ENCODE measurements around the gene DOCK10. TPM values are rescaled to one million over a fixed set of nuclear protein-coding genes. Genes with fewer than 3 reads are reported as not detected.

The DOCK10 gene
- total RNA-seq, 1 experiment from 2014 or later = 52.9 TPM

DNA sequence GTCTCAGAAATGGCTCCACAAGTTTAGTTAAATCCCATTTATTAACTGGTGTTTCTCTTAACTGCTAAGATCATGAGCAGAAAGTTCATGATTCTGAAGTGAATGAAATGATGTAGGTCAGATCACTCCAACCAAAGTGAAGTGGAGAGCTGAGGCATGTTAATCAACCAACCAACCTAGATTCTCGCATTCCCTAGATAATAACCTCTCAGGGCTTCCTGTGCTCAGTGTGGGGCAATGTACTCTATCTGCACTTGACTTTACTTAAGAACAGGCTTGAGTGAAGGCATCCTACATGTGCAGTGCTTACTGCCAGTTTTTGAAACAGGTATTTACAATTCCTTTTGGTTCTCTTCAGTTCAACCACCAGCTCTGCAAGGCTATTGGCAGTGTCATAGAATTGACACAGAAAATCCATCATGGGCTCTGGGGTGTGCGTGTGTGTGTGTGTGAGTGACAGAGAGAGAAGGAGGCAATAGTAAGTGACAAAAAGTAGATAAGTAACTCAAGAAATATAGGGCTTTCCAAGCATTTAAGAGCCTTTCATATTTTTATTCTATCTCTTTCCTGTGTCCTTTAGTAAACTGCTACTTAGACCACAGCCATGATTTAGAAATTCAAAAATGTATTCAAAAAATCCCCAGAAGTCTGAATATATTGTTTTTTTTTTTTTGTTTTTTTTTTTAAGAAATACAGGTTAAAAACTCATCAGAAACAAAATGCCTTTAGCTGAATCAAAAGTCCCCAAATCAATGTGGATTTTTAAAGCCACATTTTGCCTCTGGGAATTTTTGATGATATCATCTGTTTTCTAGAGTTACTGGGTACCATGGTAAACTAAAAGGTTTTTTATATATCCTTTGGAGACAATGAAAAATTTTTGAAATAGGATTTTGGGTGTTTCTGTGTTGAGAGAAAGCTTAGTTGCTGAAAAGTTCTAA lies 28.6 kb downstream of the DOCK10 start:
- no peak for DNase-seq (ENCODE audit: low read depth)

DNA sequence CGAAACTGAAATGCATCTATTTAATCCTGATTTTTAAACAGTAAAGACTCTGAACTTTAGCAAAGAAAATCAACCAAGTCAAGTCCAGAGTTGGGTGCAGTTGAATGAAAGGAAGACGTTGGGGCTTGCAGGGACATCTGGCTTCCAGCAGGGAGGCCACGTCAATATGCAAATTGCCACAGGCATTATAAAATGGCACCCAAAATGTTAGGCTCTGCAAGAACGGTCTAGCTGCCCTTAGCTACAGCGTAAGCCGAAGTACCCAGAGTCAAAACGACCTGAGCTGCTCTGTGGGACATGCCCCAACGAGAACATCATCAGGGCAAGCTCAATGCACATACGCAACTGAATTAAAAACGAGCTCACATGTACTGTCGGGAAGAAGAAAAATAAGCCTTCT lies 30.7 kb downstream of the DOCK10 start:
- DNase-seq (ENCODE audit: low read depth) = no peak

DNA sequence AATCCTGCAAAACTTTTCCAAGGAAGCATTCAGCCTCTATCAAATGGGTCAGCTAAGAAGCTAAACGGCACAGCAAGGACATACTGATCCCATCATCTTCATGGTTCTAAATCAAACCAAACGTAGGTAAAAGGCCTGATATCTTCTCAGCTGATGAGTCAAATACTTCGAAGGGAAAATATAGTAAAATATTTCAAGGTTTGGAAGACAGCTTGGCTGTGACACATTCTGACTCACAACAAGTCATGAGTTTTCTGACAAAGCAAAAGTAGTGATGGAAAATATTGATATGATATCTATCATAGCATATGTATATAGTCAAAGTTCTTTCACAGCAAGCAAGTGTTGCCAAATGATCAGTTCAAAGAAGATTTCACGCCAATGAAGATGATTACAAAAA lies 31.5 kb downstream of the DOCK10 start:
- DNase-seq (ENCODE audit: low read depth) = peak; percentile 89

DNA sequence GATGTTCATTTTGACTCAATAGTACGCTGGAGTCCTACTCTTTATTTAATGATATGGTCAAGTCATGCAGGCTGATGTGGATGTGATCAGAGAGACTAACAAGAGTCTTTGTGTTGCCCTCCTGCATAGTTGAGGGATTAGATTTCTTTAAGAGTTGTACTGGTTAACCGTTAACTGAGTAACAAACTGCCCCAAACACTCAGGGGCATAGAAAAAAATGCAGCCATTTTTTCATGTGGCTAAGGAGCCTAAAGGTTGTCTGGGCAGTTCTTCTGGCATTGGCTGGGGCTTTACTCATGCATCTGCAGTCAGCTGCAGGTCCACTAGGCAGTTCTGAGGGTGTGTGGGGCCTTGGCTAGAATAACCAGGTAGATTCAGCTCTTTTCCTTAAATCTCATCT lies 32.5 kb downstream of the DOCK10 start:
- DNase-seq (ENCODE audit: low read depth) = no peak

DNA sequence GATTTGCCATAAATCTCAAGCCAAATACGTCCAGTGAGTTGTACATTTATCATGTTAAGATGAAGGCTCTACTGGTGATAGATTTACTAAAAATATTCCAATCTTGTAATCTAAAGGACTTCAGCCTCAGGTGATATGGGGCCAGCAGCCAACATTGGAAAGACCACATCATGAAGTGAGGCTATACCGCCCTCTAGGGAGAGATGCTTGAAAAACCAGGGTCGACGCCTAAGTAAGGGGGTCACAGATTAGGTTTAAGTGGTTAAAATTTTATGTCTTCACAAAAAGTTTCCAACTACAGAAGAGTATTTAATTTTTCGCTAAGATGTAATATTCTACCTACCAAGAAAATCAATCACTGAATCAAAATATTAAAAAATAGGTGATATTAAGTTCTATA lies 33.3 kb downstream of the DOCK10 start:
- no peak for DNase-seq (ENCODE audit: low read depth)

DNA sequence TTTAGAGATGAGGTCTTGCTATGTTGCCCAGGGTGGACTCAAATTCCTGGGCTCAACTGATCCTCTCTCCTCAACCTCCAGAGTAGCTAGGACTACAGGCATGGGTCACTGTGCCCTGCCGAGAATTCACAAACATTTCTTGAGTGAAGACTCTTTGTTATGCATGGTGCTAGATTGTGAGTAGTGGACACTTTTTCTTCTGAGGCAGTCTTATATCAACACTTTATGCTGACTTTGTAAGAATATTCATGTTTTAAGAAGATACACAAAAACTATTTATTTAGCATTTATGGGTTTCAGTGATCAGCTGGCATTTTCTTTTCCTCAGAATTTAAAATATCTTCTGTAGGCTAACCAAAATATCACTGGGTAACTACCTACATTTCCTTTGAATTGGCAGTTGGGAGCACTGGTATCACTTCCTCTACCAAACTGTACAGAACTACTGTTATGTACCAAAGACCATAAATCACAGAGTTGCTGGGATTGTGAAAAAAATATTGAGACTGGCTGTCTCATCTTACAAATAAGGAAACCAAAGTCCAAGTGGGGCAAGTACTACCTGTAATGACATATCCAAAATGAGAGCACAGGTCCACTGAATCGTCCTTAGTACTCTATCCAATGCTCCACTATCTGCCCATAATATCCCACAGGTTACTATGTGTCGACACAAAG lies 34.0 kb downstream of the DOCK10 start:
- DNase-seq (ENCODE audit: low read depth) = no peak

DNA sequence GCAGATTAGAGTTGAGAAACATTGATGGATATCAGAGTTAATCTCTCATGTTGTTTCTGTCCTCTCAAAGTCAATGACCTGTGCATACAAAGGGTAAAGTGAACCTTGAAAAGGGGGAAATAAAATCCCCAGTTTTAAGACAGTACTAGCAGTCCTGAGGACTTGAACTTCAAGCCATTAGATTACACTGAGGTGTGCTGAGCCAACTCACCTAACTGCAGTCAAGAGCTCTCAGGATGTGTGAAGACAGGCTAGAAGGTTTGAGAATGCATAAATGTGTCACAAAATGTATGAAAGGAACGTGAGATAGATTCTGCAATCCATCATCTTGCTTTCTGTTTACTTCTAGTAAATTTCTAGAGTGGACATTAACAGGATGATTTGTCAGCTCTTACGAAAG lies 35.5 kb downstream of the DOCK10 start:
- no peak for DNase-seq (ENCODE audit: low read depth)

DNA sequence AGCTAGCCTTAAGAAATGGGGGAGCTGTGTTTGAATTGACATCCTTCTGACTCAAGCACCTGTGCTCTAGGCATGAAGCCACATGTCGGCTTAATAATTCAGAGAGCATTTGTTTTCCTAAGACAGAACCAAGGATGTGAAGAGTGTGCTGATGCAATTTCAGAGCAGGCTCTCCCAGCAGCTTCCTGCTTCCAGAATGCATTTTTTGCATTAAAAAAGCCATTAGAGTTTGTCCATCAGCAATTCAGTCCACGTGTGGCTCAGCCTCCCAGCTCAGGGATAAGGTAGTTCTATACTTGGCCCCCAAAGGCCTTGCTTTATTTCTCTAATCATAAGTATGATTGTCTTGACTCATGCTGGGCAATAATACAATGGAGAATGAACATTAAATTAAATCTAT lies 37.7 kb downstream of the DOCK10 start:
- peak; percentile 40 for DNase-seq (ENCODE audit: low read depth)

DNA sequence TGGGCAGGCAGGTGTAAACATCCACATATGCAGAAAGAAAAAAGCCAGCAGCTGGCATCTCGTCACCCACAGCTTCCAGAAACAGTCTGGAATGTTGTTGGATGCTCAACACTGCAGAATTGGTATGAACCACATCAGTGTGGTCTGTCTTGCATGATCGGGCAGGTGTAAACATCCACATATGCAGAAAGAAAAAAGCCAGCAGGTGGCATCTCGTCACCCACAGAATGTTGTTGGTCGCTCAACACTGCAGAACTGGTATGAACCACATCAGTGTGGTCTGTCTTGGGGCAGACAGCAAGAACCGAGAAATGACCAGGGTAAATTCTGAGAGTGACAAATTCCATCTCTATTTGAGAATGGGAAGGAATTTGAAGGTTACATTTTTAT lies 39.6 kb downstream of the DOCK10 start:
- DNase-seq (ENCODE audit: low read depth) = no peak

DNA sequence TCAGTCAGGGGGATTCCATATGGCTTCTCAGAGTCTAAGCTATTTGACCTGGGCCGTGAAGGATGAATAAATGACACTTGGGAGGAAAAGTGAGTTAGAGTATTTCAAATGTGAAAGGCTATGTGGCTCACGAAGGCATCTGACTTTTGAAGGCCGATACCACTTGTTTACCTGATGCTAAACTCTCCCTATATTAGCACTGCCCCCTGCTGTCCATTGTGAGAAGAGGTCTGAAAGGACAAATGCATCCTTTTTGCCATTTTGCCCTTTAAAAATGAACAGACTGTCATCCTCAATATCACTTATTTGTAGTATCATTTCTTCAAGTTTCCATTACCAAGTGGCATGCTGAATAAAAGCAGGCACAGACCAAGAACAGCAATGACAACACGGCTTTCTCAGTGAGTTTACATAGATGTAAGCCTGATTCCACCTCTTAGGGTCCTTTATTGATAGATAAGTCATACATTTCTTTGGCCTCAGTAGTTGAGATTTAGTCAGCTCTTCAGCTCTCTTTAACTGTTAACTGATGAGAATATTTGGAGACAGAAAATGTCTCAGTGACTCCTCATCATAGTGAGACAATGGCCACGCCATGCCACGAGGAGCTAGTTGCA lies 40.1 kb downstream of the DOCK10 start:
- DNase-seq (ENCODE audit: low read depth) = peak; percentile 45

DNA sequence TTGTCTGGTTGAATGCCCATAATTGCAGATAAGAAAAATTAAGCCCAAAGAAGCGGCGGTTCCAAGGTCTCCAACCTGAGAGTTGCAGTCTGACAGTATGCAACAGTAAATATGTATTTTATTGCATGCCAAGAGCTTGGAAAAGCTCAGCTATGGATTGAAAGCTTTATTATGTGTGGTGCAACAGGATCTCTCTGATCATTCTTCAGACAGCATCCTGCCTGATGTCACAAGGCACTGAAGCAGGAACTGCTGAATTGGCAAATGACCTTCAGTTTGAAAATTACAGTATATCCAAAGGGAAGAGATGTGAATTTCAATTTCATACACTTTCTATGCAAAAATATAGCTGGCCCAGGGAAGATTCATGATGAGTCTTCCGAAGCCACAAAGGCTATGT lies 42.5 kb downstream of the DOCK10 start:
- DNase-seq (ENCODE audit: low read depth) = no peak

DNA sequence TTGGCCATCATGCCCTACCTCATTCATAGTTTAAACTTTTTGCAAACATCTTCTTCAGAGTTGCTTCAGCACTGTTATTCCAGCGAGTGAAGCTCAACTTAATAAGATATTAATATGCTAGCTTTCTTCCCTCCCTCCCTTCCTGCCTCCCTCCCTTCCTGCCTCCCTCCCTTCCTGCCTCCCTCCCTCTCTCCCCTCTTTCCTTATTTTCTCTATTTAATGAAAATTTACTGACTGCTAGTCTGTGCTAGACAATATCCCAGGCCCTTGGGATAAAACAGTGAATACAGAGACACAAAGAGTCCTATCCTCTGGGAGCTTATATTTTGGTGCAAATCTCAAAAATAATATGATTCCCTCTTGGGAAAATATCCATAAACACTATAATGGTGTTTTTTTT lies 42.9 kb downstream of the DOCK10 start:
- DNase-seq (ENCODE audit: low read depth) = no peak

DNA sequence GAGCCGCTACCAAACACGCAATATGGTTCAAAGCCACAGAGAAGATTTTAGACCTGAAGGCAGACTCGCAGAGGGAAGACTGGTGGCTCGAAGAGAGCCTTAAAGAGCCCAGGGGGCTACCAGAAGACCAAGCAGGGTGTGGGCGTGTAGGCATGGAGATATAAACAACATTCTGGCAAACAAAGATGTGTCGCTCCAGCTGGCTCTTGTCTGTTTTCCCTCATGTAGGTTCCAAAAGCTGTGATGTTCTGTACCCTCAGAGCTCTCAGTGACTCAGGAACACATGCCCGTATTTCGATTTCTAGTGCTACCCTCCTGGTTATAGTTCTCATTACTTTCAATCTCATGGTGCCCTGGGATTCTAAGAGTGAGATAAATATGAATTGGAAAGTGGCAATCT lies 44.5 kb downstream of the DOCK10 start:
- DNase-seq (ENCODE audit: low read depth) = no peak

DNA sequence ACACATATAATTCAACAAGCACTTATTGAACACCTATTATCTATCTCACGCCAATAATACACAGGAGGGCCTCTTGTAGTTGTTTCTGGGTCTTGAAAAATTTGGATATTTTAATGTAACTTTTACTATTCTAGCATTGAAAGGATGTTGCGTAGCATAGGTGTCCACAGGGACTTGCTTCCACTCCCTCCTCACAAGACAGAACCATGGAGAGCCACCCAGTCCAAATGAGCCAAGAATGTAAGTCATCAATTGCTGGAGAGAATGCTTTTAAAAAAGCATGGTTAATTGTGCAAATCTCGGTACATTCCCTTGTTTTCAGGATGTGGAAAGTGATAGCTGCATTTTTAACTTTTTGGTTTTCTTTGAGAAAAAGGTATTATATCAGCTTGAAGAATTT lies 46.8 kb downstream of the DOCK10 start:
- DNase-seq (ENCODE audit: low read depth) = no peak

DNA sequence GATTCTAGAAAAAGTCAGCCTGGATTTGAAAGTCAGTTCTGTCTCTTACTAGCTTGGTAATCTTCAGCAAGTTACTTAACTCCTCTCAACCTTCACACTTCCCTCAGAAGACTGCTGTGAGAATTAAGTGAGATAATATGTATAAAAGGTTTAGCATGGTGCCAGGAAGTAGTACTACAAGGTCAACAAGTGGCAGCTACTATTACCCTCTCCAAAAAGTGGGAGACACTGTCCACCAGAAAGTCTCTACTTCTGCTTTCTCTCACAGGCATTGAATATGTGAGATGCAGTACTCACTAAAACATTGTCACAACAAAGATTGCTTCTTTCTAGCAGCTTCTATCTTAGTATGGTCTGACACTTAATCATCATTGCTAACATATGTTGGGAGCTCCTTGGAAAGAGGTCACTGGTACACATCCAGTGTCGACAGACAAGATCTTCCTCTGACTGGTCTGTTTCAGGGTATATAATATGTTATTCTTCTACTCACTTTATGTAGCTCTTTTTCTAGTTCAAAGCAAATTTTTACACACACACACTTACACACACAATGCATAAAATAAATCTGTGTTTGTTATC lies 47.9 kb downstream of the DOCK10 start:
- DNase-seq (ENCODE audit: low read depth) = no peak

DNA sequence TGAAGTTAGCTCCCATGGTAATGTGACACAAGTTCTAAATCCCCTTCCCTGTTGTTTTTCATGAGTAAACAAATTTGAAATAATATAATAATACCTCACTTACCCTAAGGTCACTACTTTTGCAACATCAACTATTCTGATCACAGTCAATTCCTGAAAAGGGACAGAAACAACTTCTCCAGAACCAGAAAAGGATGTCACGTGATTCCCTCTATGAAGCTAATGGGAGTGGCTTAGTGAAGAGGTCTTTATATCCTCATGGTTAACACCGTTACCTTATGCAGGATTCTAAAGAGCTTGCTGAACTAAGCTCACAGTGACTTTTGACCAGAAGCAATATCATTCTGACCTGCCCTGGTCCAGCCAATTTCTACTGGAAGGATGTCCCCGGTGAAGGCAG lies 51.6 kb downstream of the DOCK10 start:
- no peak for DNase-seq (ENCODE audit: low read depth)

DNA sequence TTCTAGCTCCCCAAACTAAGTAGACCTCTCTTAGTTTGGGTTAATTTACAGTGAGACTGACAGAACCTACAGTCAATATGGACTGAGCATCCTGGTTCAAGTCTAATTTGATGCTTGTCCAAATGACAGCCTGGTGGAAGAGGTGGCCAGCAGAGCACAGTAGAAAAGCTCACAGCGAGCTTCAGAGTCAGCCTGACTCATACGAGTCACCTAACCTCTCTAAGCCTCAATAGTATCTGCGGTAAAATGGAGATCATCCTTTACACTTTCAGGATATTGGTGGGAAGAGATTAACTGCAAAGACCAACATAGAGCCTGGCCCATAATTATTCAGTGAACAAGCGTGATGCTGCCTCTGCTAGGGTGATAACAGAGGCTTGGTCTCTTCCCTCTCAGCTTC lies 54.5 kb downstream of the DOCK10 start:
- DNase-seq (ENCODE audit: low read depth) = peak; percentile 71

DNA sequence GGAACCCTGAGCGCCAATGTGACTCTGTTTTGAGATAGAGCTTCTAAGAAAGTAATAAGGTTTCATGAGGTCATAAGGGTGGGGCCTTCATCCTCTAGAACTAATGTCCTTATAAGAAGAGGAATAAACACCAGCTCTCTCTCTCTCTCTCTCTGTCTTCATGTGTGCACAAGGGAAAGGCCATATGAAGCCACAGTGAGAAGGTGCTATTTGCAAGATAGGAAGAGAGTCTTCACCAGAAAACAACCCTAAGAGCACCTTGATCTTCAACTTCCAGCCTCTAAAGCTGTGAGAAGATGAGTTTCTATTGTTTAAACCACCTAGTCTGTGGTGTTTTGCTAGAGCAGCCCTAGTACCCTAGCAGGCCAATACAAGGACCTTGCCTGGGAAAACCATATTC lies 55.8 kb downstream of the DOCK10 start:
- DNase-seq (ENCODE audit: low read depth) = no peak

DNA sequence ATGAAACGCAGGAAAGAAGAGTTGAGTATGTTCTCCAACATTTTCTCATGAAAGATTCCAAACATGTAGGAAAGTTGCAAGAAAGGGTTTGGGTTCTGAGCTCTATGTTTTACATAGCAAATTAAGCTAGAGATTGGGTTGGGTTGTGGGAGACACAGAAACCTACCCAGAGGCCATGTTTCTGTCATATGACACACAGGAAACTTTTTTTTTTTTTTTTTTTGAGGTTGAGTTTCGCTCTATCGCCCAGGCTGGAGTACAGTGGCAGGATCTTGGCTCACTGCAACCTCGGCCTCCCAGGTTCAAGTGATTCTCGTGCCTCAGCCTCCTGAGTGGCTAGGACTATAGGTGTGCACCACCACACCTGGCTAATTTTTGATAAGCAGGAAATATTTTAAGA lies 57.6 kb downstream of the DOCK10 start:
- DNase-seq (ENCODE audit: low read depth) = no peak

DNA sequence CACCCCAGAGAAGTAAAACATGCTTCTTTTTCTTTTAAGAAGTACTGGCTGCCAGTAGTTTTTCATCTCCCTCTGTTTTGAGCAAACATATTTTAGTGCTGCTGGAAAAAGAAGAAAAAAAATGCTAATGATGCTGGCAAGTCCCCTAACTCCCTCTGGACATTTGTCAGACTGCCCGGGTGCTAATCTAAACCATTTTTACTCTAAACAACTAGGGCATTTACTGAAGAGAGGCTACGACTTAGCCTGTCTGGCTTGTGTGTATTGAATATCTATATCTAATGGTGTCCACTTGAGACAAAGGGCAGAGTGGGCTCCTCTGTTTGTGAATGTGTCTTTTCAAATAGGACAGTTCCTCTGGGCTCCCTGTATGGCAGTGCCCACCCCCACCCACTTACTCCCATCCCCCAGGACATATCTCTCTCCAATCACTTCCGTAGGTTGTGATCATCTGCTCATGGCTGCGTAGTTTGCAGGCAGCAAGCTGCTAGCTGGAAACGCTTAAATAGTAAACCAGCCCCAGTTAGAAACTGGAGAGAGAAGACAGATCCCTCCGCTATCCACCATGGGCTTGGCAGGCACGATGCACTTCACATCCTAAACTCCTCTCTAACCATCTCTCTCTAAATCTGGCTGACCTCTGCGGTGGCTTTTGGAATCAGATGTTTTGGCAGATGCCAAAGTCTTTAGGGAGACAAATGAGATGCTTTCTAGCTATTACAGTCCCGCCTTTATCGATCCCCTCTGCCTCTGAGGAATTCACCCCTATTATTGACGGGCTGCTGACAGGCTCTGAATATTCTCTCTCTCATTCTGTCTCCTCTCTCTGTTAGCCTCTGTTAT lies 58.3 kb downstream of the DOCK10 start:
- no peak for DNase-seq (ENCODE audit: low read depth)
